Bone marrow (tissue), 2 donors: ENCODE results near the gene ITGA5.

ENCODE experiments used
- DNase-seq, 2 donors: peaks; one replicate each; lab custom pipeline; 2025; lab: John Stamatoyannopoulos, UW

ITGA5 gene

DNA sequence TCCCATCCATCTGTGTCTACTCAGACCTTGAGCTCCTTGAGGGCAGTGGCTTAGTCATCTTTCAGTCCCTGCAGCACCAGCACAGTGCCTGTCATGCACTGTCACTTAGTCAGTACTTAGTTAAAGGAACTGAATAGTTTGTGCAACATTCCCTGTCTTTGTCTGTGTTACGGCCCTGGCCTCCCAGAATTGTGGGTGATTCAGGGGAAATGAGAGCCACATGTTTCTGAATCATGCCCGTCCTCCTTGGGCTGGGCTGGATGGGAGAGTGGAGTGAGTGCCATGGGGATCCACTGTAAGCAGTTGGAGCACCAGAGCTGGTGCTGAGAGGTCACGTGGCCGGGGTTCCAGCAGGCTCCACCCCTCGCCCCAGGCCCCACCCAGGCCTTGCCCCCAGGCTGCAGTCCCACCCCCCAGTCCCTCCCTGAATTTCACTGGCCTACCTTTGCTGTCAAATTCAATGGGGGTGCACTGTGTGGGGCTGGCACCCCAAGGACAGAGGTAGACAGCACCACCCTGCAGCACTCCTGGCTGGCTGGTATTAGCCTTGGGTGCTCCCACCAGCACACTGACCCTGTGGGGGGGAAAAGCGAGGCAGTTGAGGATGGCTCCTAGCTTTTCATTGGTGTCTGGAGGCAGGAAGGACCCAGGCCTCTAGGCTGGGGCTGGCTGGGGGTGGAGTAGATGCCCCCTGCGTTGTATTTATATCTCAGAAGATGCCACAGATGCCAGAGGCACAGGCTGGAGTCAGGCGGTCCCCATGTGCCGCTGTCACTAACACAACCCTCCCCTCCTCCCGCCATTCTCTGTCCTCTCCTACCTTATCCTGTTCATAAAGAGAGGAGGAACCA is 7.5 kb downstream of the ITGA5 start:
- DNase-seq = peak; percentile 66 to 68

DNA sequence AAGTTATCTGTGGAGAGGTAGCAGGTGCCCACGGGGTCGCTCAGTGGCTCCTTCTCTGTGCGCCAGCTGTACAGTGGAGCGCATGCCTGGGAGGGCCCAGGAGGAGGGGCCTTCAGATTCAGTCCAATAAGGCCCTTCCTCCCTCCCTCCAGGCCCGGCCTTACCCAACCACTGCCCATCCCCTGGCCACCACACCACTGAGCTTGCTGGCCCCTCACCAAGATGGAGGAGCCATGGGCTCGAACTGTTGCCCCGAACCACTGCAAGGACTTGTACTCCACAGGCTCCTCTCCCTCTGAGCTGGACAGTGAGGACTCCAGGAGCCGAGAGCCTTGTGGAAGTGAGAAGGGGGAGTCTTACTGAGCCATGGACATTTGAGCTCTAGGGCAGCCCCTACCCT is 9.8 kb downstream of the ITGA5 start:
- no peak for DNase-seq

DNA sequence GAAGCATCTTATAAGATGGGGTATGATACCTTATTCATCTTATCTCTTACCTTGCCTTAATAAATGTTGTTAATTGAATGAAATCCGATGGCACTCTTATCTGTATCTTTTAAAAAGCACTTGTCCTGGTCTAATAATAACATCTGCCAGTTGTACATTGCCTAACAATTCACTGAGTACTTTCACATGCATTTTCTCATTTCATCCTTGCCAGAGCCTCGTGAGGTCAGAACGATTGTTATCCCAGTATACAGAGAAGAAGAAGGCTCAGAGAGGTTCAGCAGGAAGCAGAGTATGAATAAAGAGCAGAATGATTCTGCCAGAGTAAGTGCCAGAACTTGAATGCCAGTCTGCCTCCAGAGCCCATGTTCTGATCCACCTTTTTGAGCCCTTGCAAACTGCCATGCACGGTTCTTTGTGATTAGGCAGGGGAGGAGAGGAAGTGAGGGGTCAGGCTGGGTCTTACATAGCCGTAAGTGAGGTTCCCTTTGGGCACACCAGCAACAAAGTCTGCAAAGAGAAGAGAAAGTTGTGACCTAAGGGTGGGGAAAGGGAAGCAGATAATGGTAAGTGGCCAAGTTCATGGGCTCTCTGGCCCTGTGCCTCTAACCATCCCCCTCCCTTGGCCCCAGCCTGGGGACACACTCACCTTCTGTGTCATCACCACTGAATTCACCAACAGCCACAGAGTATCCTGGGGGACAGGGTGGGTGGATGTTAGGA is 11.7 kb downstream of the ITGA5 start:
- DNase-seq = no peak

GRCh38 chr12:54405573-54405972 is 13.5 kb downstream of the ITGA5 start:
- DNase-seq = no peak

DNA sequence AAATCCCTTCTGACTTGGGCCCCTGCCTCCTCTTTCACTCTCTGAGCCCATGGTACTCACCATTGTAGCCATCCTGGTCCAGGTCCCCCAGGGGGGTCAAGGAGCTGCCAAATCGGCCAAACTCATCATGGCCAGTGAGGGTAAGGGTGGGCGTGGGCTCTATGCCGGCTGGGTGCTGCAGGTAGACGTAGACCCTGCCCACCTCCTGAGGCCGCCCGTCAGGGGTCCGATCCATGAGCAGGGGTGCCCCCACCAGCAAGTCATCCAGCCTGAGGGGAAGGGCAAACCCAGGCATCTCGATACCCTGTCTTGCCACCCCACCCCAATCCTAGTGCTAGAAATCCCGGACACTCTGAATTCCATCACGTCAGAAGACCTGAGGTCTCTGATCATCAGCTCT is 14.0 kb downstream of the ITGA5 start:
- no peak for DNase-seq

- DNase-seq = peak in 1 of 2 donors; percentile 45
Observed at GRCh38 chr12:54404061-54405004, 14.7 kb downstream of the ITGA5 start.

- DNase-seq = no peak
Observed at GRCh38 chr12:54401119-54401518, 17.9 kb downstream of the ITGA5 start.

DNA sequence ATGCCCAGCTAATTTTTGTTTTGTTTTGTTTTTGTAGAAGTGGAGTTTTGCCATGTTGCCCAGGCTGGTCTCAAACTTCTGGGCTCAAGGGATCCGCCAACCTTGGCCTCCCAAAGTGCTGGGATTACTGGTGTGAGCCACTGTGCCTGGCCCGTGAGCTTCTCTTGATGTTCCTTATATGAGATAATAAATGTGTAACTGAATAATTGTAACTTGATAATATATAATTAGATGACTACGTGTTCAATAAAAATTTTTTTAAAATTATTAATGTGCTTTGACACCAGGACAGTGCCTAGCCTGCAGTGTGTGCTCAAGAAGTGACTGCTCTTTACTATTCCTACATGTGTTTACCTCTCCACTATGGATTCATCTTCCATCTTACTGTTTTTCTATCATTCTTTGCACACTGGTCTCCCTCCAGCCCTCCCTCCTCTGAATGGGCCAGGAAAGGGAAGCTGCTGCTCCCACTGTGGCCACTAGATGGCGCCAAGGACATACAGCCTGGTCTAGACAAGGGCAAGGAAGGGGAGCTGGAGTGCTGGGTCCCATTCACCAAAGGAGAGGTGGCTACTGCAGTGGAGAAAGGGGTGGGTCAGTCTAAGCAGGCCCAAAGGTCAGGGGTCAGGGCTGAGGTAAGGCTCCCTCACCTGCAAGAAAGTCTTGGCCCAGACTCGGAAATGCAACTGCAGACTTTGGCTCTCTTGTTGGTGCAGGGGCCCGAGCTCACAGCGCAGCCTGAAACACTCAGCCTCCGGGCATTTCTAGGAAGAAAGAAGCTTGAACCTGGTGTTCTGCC is 19.9 kb downstream of the ITGA5 start:
- peak; percentile 74 to 80 for DNase-seq

DNA sequence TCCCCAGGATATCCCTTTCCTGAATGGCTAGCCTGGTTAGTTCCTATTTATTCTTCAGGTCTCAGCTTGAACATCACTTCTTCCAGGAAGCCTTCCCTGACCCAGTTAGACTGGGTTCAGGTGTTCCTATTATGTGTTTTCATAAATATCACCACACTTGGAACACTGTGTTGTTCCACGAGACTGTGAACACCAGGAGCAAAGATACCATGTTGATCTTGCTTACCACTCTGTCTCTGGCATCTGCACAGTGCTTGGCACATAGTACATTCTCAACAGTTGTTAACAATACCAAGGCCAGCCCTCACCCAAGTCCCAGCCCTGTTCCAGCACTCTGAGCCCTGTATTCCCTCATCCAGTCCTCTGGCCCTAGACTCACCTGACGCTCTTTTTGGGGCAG is 20.8 kb downstream of the ITGA5 start:
- no peak for DNase-seq

DNA sequence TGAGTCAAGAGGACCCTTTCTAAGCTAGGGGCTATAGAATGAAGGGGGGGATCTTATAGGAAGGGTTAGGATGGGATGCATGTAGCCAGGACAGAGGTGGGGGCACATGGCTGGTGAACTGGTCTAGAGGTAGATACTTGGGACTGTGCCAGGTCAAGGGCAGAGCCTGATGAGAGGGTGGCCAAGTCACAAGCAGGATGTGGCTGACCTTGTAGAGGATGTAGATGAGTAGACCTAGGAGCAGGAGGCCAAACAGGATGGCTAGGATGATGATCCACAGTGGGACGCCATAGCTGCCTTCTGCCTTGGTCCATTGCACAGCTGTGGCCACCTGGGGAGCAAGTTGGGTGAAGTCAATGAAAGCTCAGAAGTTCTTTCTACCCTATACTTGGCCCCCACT is 21.9 kb downstream of the ITGA5 start:
- DNase-seq = no peak

DNA sequence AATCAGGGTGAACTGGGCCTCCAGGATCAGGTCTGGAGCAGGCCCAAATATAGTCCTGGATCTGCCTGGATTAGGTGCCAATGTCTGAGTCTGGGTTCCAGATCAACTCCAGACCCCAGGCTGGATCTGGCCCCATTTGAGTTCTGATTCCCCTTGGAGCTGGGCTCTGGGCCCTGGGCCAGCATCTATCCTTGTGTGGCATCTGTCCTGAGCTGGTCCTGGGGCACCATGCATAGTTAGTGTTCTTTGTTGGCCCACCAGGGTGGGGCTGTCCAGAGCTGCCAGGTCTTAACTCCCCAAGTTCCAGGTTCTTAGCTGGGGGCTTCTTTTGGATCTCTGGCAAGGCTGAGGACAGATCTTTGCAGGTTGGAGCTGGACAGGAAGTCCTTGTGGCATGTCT is 23.5 kb downstream of the ITGA5 start:
- no peak for DNase-seq

GRCh38 chr12:54394986-54395385 is 24.1 kb downstream of the ITGA5 start:
- DNase-seq = no peak

GRCh38 chr12:54394281-54394719 is 24.8 kb downstream of the ITGA5 start:
- peak in 1 of 2 donors; percentile 55 for DNase-seq

GRCh38 chr12:54393743-54394142 is 25.3 kb downstream of the ITGA5 start:
- peak in 1 of 2 donors; percentile 29 for DNase-seq

DNA sequence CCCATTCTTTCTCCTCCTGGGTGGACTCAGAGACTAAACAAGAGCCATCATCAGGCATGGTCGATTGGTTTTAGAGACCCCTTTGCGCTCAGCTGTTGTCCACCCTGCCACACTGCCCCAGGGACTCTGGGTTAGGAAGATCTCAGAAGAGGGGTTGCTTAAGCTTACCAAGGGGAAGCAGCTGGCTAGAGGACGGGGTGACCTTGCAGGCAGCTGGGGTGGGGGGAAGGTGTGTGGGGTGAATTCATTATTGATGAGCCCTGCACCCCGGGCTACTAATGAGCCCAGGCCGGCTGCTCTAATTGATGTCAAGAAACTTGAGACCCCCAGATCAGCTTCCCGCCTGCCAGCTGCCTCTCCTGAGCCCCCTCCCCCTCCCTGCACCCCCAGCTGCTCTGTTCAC is 25.9 kb downstream of the ITGA5 start:
- DNase-seq = no peak

DNA sequence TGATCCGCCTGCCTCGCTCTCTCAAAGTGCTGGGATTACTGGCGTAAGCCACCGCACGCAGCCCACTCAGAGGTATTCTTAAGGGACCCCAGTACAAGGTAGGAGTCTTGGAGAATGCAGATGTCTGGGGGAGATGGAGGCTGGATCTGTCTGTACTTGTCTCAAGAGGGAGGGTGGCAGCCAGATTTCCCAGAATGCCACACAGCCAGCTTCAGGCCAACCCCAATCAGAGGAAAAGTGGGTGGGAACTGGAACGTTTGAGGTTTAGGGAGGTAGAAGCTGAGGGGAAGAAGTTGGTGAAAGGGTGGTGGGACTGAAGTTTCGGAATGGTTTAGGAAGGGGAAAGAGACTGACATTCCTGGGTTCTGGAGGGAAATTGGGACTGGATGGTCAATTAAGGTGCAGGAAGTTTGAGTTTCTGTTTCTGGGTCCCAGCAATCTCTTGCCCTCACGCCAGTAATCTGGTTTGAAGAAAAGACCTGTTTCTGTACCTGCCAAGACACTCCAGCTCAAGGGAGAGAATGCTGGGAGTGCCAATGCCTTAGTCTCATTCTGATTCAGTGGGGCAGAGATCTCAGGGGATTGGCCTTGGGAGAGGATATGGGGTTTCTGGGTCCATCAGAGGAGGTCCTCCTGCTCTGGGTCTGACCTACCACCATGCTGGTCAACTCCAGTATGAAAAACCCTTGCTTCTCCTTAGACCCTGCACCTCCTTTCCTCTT is 26.4 kb downstream of the ITGA5 start:
- DNase-seq = no peak

GRCh38 chr12:54390668-54391551 is 28.2 kb downstream of the ITGA5 start:
- no peak for DNase-seq

GRCh38 chr12:54390176-54390667 is 28.8 kb downstream of the ITGA5 start:
- no peak for DNase-seq

GRCh38 chr12:54389607-54390175 is 29.4 kb downstream of the ITGA5 start:
- DNase-seq = no peak
